Smooth muscle cell (in vitro differentiated cells): Measurements from ENCODE around the gene PRSS36. TPM values are rescaled to one million over a fixed set of nuclear protein-coding genes. Genes with fewer than 3 reads are reported as not detected.

Experiments used
- DNase-seq: peaks from one replicate; lab custom pipeline; 2025; ENCODE audit not compliant: unreplicated experiment; lab: John Stamatoyannopoulos, UW
- H2AFZ ChIP-seq: fragments of 200-600 bp; sonication (generic); 2 replicates; pipeline ENCODE4 v1.6.0; 2016; ENCODE audit warnings: antibody characterized with exemption, low read depth, mild to moderate bottlenecking
- H3F3A ChIP-seq: fragments of 200-600 bp; sonication (generic); 2 replicates; pipeline ENCODE4 v1.6.0; 2017; ENCODE audit warnings: antibody characterized with exemption, low read depth
- H3K27ac ChIP-seq: fragments of 200-600 bp; sonication (generic); 2 replicates; pipeline ENCODE4 v1.5.1; 2016; ENCODE audit warnings: low read depth, mild to moderate bottlenecking
- H3K27me3 ChIP-seq: fragments of 200-600 bp; sonication (generic); 2 replicates; pipeline ENCODE4 v1.6.1; 2016; ENCODE audit warnings: low read depth, mild to moderate bottlenecking
- H3K36me3 ChIP-seq: fragments of 200-600 bp; sonication (generic); 2 replicates; pipeline ENCODE4 v1.5.1; 2016; ENCODE audit warnings: low read depth
- H3K4me1 ChIP-seq: fragments of 200-600 bp; sonication (generic); 2 replicates; pipeline ENCODE4 v1.5.1; 2016; ENCODE audit warnings: low read depth
- H3K4me2 ChIP-seq: fragments of 200-600 bp; sonication (generic); 2 replicates; pipeline ENCODE4 v1.6.0; 2016; ENCODE audit warnings: mild to moderate bottlenecking
- H3K4me3 ChIP-seq: fragments of 200-600 bp; sonication (generic); 2 replicates; pipeline ENCODE4 v1.5.1; 2016; ENCODE audit warnings: mild to moderate bottlenecking
- H3K79me2 ChIP-seq: fragments of 200-600 bp; sonication (generic); 2 replicates; pipeline ENCODE4 v1.6.0; 2016; ENCODE audit warnings: low read depth, mild to moderate bottlenecking
- H3K9ac ChIP-seq: fragments of 200-600 bp; sonication (generic); 2 replicates; pipeline ENCODE4 v1.6.0; 2016; ENCODE audit warnings: low read depth
- H3K9me3 ChIP-seq: fragments of 200-600 bp; sonication (generic); replicated peaks from 2 replicates; pipeline ENCODE4 v1.5.1; 2016; ENCODE audit warnings: low read depth
- H4K20me1 ChIP-seq: fragments of 200-600 bp; sonication (generic); 2 replicates; pipeline ENCODE4 v1.6.0; 2016; ENCODE audit warnings: low read depth
- CTCF ChIP-seq: fragments of 200-600 bp; sonication (generic); IDR thresholded peaks from 2 replicates; pipeline ENCODE4 v1.5.1; 2017; ENCODE audit warnings: borderline replicate concordance, mild to moderate bottlenecking, antibody characterized with exemption; ENCODE audit not compliant: insufficient read depth, poor library complexity, severe bottlenecking
- WGBS: methylation state at CpG from one replicate; pipeline ENCODE4 v1.1.7; 2016; ENCODE audit warnings: low lambda C conversion rate; 5-methylcytosine and 5-hydroxymethylcytosine counted together
- polyA plus RNA-seq: library from polyadenylated mRNA; unstranded; fragments of >200 nt; fragmentation: Nextera tagmentation; extraction: Ambion mirVana; gene quantifications from 2 replicates; pipeline ENCODE4 v1.2.1, GENCODE V29; 2016
- total RNA-seq: library from RNA; depleted of rRNA; stranded (reverse); fragments of >200 nt; gene quantifications from 2 replicates; pipeline ENCODE4 v1.2.3, GENCODE V29; 2014

PRSS36 gene
- total and polyA plus RNA-seq, 2 experiments from 2014 or later, result 0.31 to 1.6 TPM

DNA sequence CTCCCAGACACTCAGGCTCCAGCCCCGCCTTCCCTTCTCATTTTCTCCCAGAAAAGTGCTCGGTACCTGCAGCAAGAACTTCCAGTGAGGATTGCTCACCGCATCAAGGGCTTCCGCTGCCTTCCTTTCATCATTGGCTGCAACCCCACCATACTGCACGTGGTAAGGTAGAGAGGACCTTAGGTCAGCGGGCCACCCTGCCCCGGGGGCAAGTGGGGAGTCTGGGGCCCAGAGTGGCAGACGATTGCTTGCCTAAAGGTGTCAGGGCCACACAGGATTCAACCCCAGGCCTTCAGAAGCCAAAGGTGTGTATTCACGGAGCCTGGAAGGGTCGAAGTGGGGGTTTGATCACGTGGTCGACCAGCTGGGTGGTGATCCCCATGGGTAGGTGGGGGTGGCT is 40.2 kb downstream of the PRSS36 start:
- no peak overlapping the region for H3K27ac ChIP-seq
- H3K4me1 ChIP-seq, result peaks cover 4% of the 10 kb centered on the region
- H2AFZ ChIP-seq, result no peak overlapping the region
- no peaks in the 10 kb centered on the region for H3K9me3 ChIP-seq
- no peak overlapping the region for H3K4me3 ChIP-seq
- H3K36me3 ChIP-seq, result no peaks in the 10 kb centered on the region
- WGBS, result 98% methylated on average over 12 of the region's 12 CpGs
- no peak for TF ChIP-seq CTCF
- DNase-seq, result no peak
- H3F3A ChIP-seq, result peaks cover 5% of the 10 kb centered on the region
- H3K79me2 ChIP-seq, result peaks cover 15% of the 10 kb centered on the region
- H3K9ac ChIP-seq, result no peak overlapping the region
- H3K27me3 ChIP-seq, result no peaks in the 10 kb centered on the region
- H3K4me2 ChIP-seq, result peak overlapping the region; percentile 97
- no peaks in the 10 kb centered on the region for H4K20me1 ChIP-seq

DNA sequence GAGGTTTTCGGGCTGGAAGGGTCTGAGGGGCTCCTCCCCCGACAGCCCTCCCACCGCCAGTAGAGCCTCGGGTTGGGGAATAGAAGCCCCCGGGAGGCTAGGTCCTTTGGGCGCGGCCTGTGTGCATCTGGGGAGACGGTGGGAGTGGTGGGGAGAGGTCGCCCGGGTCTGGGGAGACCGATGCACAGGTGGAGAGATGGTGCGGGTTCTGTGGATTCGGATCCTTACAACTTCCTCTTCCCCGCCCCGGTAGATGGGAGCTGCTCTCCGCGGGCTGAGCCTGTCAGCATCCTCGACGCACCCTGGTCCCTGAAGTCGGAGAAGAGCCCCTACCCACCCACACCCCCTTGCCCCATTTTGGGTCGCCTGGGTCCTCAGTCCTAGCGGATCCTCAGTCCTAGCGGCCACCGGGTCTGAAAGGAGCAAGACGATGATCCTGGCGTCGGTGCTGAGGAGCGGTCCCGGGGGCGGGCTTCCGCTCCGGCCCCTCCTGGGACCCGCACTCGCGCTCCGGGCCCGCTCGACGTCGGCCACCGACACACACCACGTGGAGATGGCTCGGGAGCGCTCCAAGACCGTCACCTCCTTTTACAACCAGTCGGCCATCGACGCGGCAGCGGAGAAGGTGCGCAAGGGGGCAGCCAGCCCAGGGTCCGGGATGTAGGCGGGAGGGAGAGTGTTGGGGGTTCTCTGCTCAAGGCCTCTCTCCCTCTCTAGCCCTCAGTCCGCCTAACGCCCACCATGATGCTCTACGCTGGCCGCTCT is 40.9 kb downstream of the PRSS36 start:
- H3F3A ChIP-seq, result peaks cover under 1% of the 10 kb centered on the region
- no peak for TF ChIP-seq CTCF
- H3K4me2 ChIP-seq, result peak overlapping the region; percentile 97
- H3K4me1 ChIP-seq, result peaks cover 4% of the 10 kb centered on the region
- peak overlapping the region; percentile 75 for H2AFZ ChIP-seq
- no peak for DNase-seq
- H3K9me3 ChIP-seq, result no peaks in the 10 kb centered on the region
- peak overlapping the region; percentile 79 for H3K9ac ChIP-seq
- 61% methylated on average over 48 of the region's 57 CpGs for WGBS
- H4K20me1 ChIP-seq, result no peaks in the 10 kb centered on the region
- H3K36me3 ChIP-seq, result no peaks in the 10 kb centered on the region
- H3K4me3 ChIP-seq, result peak overlapping the region; percentile 91
- H3K79me2 ChIP-seq, result peaks cover 15% of the 10 kb centered on the region
- H3K27me3 ChIP-seq, result no peaks in the 10 kb centered on the region
- H3K27ac ChIP-seq, result no peak overlapping the region

DNA sequence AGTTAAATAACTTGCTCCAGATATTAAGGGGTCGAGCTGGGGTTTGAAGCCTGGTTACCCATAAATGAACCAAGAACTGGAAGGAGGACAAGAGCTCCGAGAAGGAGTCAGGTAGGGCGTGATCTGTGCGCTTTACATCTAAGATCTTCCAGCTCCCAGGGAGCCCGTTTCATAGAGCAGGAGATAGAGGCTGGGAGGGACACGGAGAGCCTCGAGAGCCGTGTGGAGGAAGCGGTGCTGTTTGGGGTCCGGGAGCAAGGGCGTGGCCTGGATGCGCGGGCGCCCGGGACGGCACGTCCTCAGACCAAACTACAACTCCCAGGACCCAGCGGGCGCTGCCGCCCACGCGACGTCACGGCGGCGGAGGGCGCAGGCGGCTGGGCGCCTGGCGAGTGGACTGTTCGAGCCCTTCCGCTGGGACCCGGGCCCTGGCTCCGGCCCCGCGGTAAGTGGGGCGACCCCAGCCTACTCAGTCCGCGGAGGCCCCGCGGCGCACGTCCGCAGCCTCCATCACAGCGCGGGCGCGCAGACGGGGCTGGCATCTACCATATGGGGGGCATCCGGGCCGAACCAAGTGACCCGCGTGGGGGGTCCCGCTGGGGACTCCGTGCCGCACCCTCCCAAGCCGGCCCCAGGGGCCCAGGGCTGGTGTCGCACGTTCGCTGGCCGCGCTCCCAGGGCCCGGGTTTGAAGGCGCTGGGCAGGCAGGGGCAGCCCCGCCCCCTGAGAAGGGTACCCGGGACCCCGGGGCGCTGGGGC is 41.7 kb downstream of the PRSS36 start, which contains the start of gene BCKDK:
TSS of gene BCKDK (plus strand) at position 352 of the 759 bp plus-strand sequence. CDS start 838 bp downstream, outside the sequence.
- H3K4me1 ChIP-seq, result peaks cover 4% of the 10 kb centered on the region
- peak within 1 kb of the TSS; percentile 79 for H3K9ac ChIP-seq
- no peaks in the 10 kb centered on the region for H3K36me3 ChIP-seq
- H2AFZ ChIP-seq, result peak within 1 kb of the TSS; percentile 75
- no peaks in the 10 kb centered on the region for H3K9me3 ChIP-seq
- H3K4me2 ChIP-seq, result peak within 1 kb of the TSS; percentile 97
- H3F3A ChIP-seq, result no peaks in the 10 kb centered on the region
- peak within 1 kb of the TSS; percentile 91 for H3K4me3 ChIP-seq
- peaks cover 15% of the 10 kb centered on the region for H3K79me2 ChIP-seq
- TF ChIP-seq CTCF, result no peak
- no peaks in the 10 kb centered on the region for H4K20me1 ChIP-seq
- WGBS, result 5% methylated on average over 67 of the region's 68 CpGs
- no peak within 1 kb of the TSS for H3K27ac ChIP-seq
- H3K27me3 ChIP-seq, result no peaks in the 10 kb centered on the region
- peak; percentile 15 for DNase-seq
